Measurements from ENCODE around the gene ALDH16A1.

Gene ALDH16A1

DNA sequence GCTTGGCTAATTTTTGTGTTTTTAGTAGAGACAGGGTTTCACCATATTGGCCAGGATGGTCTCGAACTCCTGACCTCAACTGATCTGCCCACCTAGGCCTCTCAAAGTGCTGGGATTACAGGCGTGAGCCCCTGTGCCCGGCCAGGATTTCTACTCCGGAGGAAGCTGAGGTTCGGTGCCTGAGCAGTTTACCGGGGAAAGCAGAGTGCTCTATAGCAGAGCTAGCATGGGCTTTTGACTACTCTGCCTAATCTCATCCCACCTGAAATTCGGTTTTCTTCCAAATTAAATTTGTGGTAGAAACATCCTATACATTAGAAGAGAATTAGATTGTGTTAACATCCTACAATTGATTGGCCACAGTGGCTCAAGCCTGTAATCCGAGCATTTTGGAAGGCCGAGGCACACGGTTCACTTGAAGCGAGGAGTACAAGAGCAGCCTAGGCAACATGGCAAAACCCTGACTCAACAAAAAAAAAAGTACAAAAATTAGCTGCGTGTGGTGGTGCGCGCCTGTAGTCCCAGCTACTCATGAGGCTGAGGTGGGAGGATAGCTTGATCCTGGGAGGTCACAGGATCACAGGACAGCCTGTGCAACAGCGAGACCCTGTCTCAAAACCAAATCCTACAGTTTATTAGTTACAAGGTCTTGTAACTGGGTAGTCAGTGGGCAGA lies 36.0 kb downstream of the ALDH16A1 start:
- no peak for DNase-seq (ENCODE audit: low spot score)

DNA sequence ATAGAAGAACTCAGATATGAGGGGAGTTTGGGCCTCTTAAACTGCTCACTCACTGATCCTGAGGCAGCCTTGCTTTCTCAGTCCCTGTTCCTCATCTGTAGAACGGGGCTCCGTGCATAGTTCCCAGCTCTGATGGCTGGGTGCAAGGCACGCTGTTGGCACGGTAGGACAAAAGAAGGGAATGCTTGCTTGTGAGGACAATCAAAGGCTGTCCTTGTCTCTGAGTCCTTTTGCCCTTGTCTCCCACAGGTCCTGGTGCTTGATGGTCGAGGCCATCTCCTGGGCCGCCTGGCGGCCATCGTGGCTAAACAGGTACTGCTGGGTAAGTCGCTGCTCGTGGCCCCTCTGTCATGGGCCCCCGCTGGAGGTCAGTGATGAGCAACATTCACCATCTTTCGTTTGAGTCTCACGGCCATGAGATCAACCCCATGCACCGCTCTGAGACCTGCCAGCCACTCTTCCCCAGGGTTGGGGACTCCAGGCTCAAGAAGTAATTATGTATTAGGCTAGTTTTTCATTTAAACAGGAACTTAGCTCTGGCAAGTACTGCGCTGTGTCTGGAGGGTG lies 36.7 kb downstream of the ALDH16A1 start:
- DNase-seq (ENCODE audit: low spot score): no peak

DNA sequence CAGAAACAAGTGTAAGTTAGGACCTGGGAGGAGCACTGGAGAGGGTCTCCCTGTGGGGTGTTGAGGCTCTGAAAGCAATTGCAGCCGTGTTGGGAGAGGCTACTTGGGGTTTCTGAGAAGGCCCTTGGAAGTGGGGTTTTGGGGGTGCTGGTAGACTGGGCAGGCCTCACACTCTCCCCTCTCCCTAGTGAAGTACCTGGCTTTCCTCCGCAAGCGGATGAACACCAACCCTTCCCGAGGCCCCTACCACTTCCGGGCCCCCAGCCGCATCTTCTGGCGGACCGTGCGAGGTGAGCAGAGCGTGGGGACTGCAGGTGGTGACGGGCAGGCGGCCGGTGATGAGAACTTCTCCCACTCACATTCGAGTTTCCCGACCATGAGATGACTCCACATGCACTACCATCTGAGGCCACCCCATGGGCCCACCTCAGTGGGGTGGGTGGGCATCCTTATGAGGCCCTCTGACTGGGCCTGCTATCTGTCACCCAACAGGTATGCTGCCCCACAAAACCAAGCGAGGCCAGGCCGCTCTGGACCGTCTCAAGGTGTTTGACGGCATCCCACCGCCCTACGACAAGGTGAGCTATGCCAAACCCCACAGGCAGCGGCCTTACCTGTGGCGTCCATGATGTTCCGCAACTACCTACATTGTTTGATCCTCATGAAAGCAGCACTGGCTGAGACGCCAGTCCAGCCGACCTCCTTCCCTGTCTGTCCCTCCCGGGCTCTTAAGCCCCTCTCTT lies 37.4 kb downstream of the ALDH16A1 start:
- no peak for DNase-seq (ENCODE audit: low spot score)

- DNase-seq (ENCODE audit: low spot score): no peak
Observed at GRCh38 chr19:49491030-49491803, 38.2 kb downstream of the ALDH16A1 start.

GRCh38 chr19:49491804-49492572 lies 39.0 kb downstream of the ALDH16A1 start:
- DNase-seq (ENCODE audit: low spot score): no peak

- DNase-seq (ENCODE audit: low spot score): no peak
Observed at GRCh38 chr19:49492573-49493405, 39.8 kb downstream of the ALDH16A1 start.

DNA sequence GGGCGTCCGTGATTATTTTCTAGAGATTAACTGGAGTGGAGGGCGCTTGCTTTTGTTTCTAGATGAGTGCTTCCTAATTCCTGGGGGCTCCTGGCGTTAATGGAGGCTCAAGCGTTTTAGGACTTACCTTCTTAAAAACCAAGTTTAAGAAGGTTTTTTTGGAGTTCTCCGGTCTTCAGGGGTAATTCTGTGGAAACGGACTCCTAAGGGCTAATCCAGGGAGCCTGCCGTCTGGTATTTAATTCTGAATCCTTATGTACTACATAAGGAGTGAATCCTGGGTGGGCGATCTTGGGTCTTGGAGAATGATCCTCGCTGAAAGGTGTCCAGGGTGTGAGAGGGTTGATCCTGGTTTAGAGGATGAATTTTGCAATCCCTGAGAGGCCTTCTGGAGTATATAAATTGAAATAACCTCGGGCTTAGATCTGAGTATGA lies 43.6 kb downstream of the ALDH16A1 start:
- DNase-seq (ENCODE audit: low spot score): no peak

DNA sequence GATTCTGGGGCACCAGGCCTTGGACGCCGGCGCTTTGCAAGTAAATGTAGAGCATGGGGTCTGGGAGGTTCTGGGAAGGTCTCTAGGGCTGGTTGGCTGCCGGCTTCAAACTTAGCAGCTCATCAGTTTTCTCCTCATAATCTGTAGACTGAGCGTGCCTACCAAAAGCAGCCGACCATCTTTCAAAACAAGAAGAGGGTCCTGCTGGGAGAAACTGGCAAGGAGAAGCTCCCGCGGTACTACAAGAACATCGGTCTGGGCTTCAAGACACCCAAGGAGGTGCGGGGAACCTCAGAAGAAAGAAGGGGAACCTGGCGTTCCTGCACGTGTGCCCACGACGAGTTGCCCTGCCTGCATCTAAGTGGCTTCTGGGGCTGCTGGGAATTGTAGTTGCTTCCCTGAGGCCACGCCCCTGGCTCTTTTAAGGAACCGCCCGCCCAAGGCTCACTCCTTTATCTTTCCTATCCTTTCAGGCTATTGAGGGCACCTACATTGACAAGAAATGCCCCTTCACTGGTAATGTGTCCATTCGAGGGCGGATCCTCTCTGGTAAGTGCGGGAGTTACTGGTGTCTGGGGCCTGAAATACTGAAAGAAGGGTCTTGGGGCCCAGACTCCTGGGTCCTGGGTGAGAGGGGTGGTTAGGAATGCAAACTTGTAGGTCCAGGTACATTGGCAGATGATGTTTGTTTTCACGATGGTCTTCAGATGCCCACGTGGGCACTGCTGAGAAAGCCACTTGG lies 44.2 kb downstream of the ALDH16A1 start:
- DNase-seq (ENCODE audit: low spot score): no peak

DNA sequence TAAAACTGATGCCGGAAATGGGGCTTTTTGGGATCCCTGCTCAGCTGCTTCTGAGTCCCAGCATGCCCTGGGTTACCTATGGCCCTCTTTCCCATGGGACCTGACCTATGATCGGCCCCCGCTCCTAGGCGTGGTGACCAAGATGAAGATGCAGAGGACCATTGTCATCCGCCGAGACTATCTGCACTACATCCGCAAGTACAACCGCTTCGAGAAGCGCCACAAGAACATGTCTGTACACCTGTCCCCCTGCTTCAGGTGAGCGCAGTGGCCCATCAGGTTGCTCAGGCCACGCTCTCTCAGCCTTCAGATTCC lies 44.7 kb downstream of the ALDH16A1 start:
- DNase-seq (ENCODE audit: low spot score): no peak

GRCh38 chr19:49498475-49498874 lies 45.5 kb downstream of the ALDH16A1 start:
- no peak for DNase-seq (ENCODE audit: low spot score)

- DNase-seq (ENCODE audit: low spot score): no peak
Observed at GRCh38 chr19:49499030-49499670, 46.1 kb downstream of the ALDH16A1 start.

DNA sequence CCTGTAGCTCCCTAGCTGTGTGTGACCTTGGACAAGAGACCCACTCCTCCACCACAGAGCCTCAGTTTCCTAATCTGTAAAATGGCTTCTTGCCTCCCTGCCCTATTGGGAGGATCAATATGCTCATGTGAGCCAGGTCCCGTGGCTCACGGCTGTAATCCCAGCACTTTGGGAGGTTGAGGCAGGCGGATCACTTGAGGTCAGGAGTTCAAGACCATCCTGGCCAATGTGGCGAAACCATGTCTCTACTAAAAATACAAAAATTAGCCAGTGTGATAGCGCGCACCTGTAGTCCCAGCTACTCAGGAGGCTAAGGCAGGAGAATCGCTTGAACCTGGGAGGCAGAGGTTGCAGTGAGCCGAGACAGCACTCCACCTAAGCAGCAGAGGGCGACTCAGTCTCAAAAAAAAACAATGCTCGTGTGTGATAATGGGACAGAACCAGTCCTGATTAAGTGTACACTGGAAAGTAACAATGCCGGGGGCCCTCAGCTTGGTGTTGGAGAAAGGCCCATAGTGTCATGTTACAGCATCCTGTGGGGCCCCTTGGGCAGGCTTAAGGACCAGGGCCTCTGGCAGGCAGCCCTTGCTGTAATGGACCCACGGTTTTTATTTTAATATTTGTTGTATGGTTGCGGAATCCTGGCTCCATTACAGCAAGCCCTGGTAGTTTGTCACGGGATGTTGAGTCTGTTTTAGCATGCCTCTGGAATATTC lies 50.0 kb downstream of the ALDH16A1 start:
- DNase-seq (ENCODE audit: low spot score): no peak

DNA sequence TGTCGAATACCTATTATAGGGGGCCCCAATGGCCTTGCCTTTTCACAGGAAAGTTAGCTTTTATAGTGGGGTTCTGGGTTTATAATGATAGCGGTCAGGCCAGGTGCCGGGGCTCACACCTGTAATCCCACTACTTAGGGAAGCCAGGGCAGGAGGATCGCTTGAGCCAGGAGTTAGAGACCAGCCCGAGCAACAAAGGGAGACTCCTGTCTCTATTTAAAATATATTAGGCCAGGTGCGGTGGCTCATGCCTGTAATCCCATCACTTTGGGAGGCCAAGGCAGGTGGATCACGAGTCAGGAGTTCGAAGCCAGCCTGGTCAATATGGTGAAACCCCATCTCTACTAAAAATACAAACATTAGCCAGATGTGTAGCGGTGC lies 50.5 kb downstream of the ALDH16A1 start:
- DNase-seq (ENCODE audit: low spot score): no peak

DNA sequence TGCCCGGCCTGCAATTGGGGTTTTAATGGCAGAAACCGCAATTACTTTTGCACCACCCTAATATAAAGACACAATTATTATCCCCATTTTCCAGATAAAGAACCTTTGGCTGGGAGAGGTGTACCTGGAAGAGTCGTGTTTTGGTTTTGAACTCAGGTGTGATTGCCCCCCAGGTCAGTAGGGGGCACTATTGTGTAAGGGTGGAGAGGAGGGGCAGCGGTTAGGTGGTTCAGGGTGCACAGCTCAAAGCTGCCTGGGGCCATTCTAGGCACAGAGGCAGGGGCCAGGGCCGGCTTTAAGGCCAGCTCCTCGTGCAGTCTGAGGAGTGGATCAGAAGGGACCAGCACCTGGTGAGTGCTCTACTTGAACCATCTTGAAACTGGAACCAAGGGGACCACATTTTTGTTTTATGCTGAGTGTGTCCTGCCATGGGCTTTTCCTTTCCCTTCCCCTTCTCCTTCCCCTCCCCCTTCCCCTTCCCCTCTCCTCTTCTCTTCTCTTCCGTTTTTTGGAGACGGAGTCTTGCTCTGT lies 53.6 kb downstream of the ALDH16A1 start:
- no peak for DNase-seq (ENCODE audit: low spot score)

DNA sequence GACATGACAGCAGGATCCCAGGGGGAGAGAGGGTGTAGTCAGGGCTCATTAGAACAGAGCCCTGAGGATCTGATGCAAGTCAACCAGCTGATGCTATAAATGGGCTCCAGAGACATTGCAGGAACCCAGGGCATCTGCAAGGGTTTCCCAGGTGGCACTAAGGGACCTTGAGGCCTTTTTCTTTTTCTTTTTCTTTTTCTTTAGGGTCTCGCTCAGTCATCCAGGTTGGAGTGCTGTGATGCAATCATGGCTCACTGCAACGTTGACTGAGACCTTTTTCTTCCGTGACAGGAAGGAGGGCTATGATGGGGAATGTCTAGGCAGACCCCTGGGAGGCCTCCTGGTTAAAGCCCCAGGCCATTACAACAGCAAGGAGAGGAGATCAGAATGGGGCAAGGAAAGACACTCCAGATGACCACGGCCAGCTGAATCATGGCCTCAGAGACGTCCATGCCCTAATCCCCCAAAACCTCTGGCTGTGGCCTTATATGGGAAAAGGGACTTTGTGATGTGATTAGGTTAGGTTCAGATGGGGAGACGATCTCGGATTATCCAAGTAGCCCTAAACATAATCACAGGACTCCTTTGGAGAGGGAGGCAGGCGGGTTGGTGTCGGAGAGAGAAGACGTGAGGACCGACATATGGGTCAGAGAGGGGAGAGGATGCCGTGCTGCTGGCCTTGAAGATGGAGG lies 54.9 kb downstream of the ALDH16A1 start:
- DNase-seq (ENCODE audit: low spot score): no peak

- no peak for DNase-seq (ENCODE audit: low spot score)
Observed at GRCh38 chr19:49512970-49513745, 60.1 kb downstream of the ALDH16A1 start.

DNA sequence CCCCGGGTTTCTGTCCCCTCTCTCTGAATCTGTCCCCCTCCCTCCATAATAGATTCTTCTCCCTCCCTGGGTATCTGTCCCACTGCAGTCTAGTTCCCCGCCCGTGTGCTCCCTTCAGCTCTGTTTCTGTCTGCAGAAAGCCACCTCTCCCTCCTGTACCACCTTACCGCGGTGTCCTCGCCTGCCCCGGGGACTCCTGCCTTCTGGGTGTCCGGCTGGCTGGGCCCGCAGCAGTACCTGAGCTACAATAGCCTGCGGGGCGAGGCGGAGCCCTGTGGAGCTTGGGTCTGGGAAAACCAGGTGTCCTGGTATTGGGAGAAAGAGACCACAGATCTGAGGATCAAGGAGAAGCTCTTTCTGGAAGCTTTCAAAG lies 60.7 kb downstream of the ALDH16A1 start:
- no peak for DNase-seq (ENCODE audit: low spot score)

GRCh38 chr19:49514151-49514550 lies 61.1 kb downstream of the ALDH16A1 start:
- DNase-seq (ENCODE audit: low spot score): no peak
